ENCODE measurements around the gene SPRED2.

Gene SPRED2

DNA sequence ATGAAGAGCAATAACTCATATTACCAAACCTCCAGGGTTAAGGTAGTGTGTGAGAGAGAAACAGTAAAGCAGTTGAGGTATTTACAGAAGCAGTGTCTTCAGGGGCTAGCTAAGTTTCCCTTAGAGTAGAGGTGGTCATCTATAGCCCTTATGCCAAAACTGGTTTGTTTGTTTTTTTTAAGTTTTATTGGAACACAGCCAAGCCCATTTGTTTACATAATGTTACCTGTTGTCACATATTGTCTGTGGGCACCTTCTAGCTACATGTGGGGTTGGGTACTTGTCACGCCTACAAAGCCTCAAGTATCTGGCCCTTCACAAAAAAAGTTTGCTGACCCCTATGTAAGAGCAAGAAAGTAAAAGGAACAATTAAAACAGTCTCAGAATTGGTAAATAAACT lies 165.4 kb downstream of the SPRED2 start:
- DNase-seq, result no peak

DNA sequence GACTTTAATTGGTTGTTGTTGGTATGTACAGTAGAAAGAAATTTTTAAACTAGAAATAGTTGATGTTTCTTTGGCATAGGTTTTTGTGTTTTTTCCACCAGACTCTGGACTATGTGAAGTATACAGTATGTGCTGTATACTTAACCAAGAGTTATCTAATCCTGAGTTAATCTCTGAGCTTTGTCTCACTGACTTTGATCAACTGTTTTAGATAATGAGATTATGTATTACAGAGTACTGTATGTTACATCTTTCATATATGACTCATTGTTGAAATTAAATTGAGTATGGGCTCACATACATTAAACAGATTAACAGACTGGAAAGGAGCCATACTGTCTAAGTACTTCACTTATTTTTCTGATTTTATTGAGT lies 166.7 kb downstream of the SPRED2 start:
- DNase-seq, result no peak

DNA sequence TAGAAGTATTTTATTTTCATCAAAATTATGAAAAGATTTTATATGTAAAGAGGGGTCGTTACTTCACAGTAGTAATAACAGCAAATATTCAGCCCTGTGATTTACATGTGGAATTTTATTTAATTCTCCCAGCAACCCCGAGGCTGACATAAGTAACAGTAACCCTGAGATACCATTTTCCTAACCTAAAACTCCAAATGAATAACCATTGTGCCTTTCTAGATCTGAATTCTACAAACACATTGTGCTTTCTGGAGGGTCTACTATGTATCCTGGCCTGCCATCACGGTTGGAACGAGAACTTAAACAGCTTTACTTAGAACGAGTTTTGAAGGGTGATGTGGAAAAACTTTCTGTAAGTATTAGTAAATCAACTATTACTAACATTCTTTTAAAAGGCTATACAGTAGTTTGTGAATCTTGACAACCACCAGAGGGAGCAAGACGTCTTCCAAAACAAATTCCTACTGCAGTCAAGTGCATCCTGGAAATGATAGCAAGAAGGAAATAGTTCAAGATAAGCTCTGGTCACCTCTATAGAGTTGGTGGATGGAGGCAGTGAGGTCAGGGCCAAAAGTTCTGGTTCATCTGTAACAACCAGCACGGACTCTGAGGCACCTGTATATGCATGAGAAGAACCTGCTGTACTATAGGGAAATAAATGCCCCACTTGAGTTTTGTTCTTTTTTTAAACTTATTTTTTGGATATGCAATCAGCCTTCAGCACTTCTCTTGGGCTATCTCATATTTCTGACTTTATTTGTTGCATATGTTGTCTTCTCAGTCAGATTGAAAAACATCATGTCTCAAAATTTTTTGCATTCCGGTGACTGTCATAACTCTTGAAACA lies 167.4 kb downstream of the SPRED2 start:
- DNase-seq, result peak; percentile 76

DNA sequence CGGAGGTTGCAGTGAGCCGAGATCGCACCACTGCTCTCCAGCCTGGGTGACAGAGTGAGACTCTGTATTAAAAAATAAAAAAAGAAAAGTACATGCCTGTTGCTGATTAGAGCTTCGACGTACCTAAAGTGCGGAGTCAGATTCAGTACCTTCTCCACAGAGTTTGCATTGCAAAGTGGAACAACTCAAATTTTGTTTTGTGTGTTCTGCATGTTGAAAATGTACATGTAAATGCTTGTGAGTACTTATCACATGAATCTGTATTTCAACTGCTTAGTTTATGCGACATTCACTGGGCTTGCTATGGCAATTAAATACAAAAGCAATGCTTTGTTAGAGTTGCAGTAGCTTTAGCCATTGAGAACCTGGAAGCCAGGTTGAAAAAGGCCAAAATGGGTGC lies 168.4 kb downstream of the SPRED2 start:
- no peak for DNase-seq

DNA sequence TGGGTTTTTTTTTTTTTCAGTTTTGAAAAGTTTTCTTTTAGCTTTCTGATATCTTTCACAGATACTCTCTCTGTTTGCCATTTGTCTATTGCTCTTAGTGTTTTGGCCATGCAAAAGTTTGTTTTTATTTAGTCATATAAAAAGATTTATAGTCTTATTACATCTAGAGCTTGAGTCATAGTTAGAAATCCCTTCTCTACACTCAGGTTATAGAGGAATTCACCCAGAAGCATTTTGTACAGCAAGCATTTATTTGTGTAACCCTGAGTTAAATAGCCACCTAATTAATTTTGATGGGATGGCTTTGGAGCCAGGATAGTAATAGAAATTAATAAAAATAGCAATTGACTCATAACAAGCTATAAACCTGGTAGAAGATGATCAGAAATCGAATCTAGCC lies 169.1 kb downstream of the SPRED2 start:
- peak; percentile 21 for DNase-seq

DNA sequence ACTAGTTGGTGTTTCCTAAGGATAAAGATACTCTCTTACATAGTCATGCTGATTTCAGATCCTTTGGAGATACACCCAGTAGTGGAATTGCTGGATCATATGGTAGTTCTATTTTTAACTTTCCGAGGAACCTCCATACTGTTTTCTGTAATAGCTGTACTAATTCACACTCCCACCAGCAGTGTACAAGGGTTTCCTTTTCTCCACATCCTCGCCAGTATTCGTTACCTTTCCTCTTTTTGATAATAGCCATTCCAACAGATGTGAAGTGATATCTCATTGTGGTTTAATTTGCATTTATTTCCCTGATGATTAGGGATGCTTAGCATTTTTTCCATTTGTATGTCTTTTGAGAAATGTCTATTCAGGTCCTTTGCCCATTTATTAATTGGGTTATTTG lies 170.7 kb downstream of the SPRED2 start:
- peak; percentile 44 for DNase-seq

Data from fibroblast of skin of right biceps (primary cell).